HepG2 (cell line): Measurements from ENCODE around the gene GPER1. TPM values are rescaled to one million over a fixed set of nuclear protein-coding genes. Genes with fewer than 3 reads are reported as not detected.

Source experiments
- GPBP1L1 ChIP-seq: sonication (generic); formaldehyde crosslinking; IDR thresholded peaks from 2 replicates; pipeline ENCODE4 v1.5.0; 2020; ENCODE audit warnings: mild to moderate bottlenecking, missing genetic modification reagents
- NR0B2 ChIP-seq: sonication (generic); formaldehyde crosslinking; IDR thresholded peaks from 2 replicates; pipeline ENCODE4 v1.4.0; 2020; ENCODE audit warnings: mild to moderate bottlenecking, missing genetic modification reagents
- POLR2A ChIP-seq, 2 experiments: IDR thresholded peaks; 2 replicates each; pipeline ENCODE4 v1.6.1; 2011; ENCODE audit warnings: low read depth in 2 of 2, low read length in 2 of 2, mild to moderate bottlenecking in 1 of 2, moderate library complexity in 1 of 2; ENCODE audit not compliant: insufficient read depth in 1 of 2
- RCOR2 ChIP-seq: IDR thresholded peaks from 2 replicates; pipeline ENCODE4 v1.6.1; 2016; ENCODE audit warnings: missing biosample characterization, missing genetic modification reagents
- SPEN ChIP-seq: sonication (generic); formaldehyde crosslinking; IDR thresholded peaks from 2 replicates; pipeline ENCODE4 v1.5.1; 2020; ENCODE audit warnings: low read depth, mild to moderate bottlenecking, missing genetic modification reagents
- STAG1 ChIP-seq: sonication (generic); formaldehyde crosslinking; IDR thresholded peaks from 2 replicates; pipeline ENCODE4 v1.4.0; 2020; ENCODE audit warnings: missing genetic modification reagents
- TFE3 ChIP-seq: IDR thresholded peaks from 2 replicates; pipeline ENCODE4 v1.6.1; 2016
- YEATS2 ChIP-seq: sonication (generic); formaldehyde crosslinking; IDR thresholded peaks from 2 replicates; pipeline ENCODE4 v1.4.0; 2020; ENCODE audit warnings: missing genetic modification reagents, borderline replicate concordance
- YEATS4 ChIP-seq: sonication (generic); formaldehyde crosslinking; IDR thresholded peaks from 2 replicates; pipeline ENCODE4 v1.4.0; 2020; ENCODE audit warnings: missing genetic modification reagents, borderline replicate concordance
- ZNF101 ChIP-seq: sonication (generic); formaldehyde crosslinking; IDR thresholded peaks from 2 replicates; pipeline ENCODE4 v1.4.0; 2020; ENCODE audit warnings: mild to moderate bottlenecking, low read depth, missing genetic modification reagents, borderline replicate concordance
- ZNF451 ChIP-seq: sonication (generic); formaldehyde crosslinking; IDR thresholded peaks from 2 replicates; pipeline ENCODE4 v1.5.0; 2020; ENCODE audit warnings: mild to moderate bottlenecking, missing genetic modification reagents
- ZNF513 ChIP-seq: sonication (generic); formaldehyde crosslinking; conservative IDR thresholded peaks from 2 replicates; pipeline ENCODE4 v1.5.0; 2020; ENCODE audit warnings: missing genetic modification reagents
- ZNF572 ChIP-seq: sonication (generic); formaldehyde crosslinking; IDR thresholded peaks from 2 replicates; pipeline ENCODE4 v1.5.1; 2020; ENCODE audit warnings: mild to moderate bottlenecking, missing genetic modification reagents
- polyA plus RNA-seq, 8 experiments: library from polyadenylated mRNA; depleted of rRNA in 3 of 8; stranded (reverse) in 7 of 8; unstranded in 1 of 8; fragments of >200 nt; fragmentation: Illumina TruSeq in 4 of 8; extraction: Trizol in 4 of 8; gene quantifications; 2 replicates each; pipeline versions ENCODE4 v1.2.1 to v1.2.3, GENCODE V29; 2011 to 2016; ENCODE audit warnings: low read depth in 4 of 8, missing spikeins in 1 of 8, mixed read lengths in 1 of 8; ENCODE audit not compliant: insufficient read depth in 1 of 8
- total RNA-seq, 5 experiments: library from RNA; depleted of rRNA; stranded (reverse); fragments of >200 nt; fragmentation: Illumina TruSeq; extraction: Trizol; gene quantifications; 2 replicates each; pipeline ENCODE4 v1.2.3, GENCODE V29; 2016; ENCODE audit warnings: low read depth in 1 of 5

GPER1 gene
- total and polyA plus RNA-seq, 2 of the 13 experiments (the other 11 are each of a cell fraction or from before 2014, with no cell fraction given): 12.7 to 19.7 TPM

GRCh38 chr7:1086588-1087464, 1.1 kb upstream of the GPER1 start (continued):
- no peak for TF ChIP-seq ZNF513 (CRISPR knock-in tag)
- peak; percentile 61; the same call in 1 of the 2 replicates for TF ChIP-seq TFE3 (CRISPR knock-in tag)
- peak in 1 of 2 experiments; percentile 57; a peak in 2 of 4 replicates for TF ChIP-seq POLR2A (IDR thresholded peaks at IDR 0.05; ENCODE audit: insufficient read depth in 1 of 2, low read depth in 2 of 2, low read length in 2 of 2)
- TF ChIP-seq NR0B2 (CRISPR knock-in tag): peak; percentile 60; the same call in 1 of the 2 replicates
- no peak; the same call in 1 of the 2 replicates for TF ChIP-seq SPEN (CRISPR knock-in tag)
- peak; percentile 80 for TF ChIP-seq YEATS4 (CRISPR knock-in tag)
- no peak for TF ChIP-seq ZNF451 (CRISPR knock-in tag)
- peak; percentile 71 for TF ChIP-seq STAG1
- no peak for TF ChIP-seq GPBP1L1 (CRISPR knock-in tag)
- TF ChIP-seq YEATS2: peak; percentile 72; the same call in 1 of the 2 replicates
- TF ChIP-seq RCOR2: no peak
- TF ChIP-seq ZNF101 (CRISPR knock-in tag): no peak
- peak; percentile 81; the same call in 1 of the 2 replicates for TF ChIP-seq ZNF572
